IMR-90 (cell line): ENCODE measurements around the gene EFNA5. TPM values are rescaled to one million over a fixed set of nuclear protein-coding genes. Genes with fewer than 3 reads are reported as not detected.

ENCODE experiments used
- ATAC-seq: fragments of 200-7000 bp; cut with Tn5 transposase; 2 replicates; pipeline ENCODE4 v1.9.1; 2020; ENCODE audit warnings: low read depth, mild to moderate bottlenecking, moderate library complexity
- BruUV-seq: library from RNA; stranded (reverse); fragments of 400-500 nt; replicated peaks from 2 replicates; lab custom pipeline; 2021; lab: Mats Ljungman, UMichigan
- CTCF ChIA-PET: fragments of 300-600 bp; formaldehyde crosslinking; extraction: SDS; loops from one replicate; lab custom pipeline; 2021; ENCODE audit warnings: antibody characterized with exemption; lab: Yijun Ruan, JAX
- POLR2A ChIA-PET: fragments of 300-600 bp; sonication (Branson Sonifier 250); formaldehyde crosslinking; loops from one replicate; lab custom pipeline; 2022; ENCODE audit warnings: antibody characterized with exemption; ENCODE audit not compliant: unreplicated experiment; lab: Charles Lee
- DNase-seq: peaks from one replicate; pipeline ENCODE4 v3.0.0; 2013
- H2AFZ ChIP-seq: replicated peaks from 2 replicates; pipeline ENCODE3; 2013; ENCODE audit warnings: low read length, mild to moderate bottlenecking; ENCODE audit not compliant: poor library complexity
- H2AK5ac ChIP-seq: 2 replicates; pipeline ENCODE4 v1.6.1; 2013; ENCODE audit warnings: low read depth, low read length, inconsistent platforms
- H2AK9ac ChIP-seq: replicated peaks from 2 replicates; pipeline ENCODE3; 2013; ENCODE audit warnings: mild to moderate bottlenecking, low read depth, low read length, moderate library complexity; ENCODE audit not compliant: poor library complexity
- H2BK120ac ChIP-seq: 2 replicates; pipeline ENCODE4 v1.6.1; 2013; ENCODE audit warnings: low read depth, low read length, inconsistent platforms
- H2BK15ac ChIP-seq: 3 replicates; pipeline ENCODE4 v1.6.1; 2013; ENCODE audit warnings: low read depth, low read length, inconsistent platforms
- H2BK20ac ChIP-seq: 2 replicates; pipeline ENCODE4 v1.6.1; 2013; ENCODE audit warnings: low read depth, mild to moderate bottlenecking, inconsistent platforms, low read length, moderate library complexity
- H2BK5ac ChIP-seq: 2 replicates; pipeline ENCODE4 v1.6.1; 2013; ENCODE audit warnings: mild to moderate bottlenecking, low read depth, low read length, inconsistent platforms; ENCODE audit not compliant: poor library complexity, severe bottlenecking
- H3K14ac ChIP-seq: replicated peaks from 2 replicates; pipeline ENCODE4 v1.6.1; 2013; ENCODE audit warnings: low read depth, low read length, inconsistent platforms
- H3K18ac ChIP-seq: 2 replicates; pipeline ENCODE4 v1.6.1; 2013; ENCODE audit warnings: low read depth, low read length, control low read depth
- H3K23ac ChIP-seq: 2 replicates; pipeline ENCODE4 v1.6.1; 2013; ENCODE audit warnings: low read depth, low read length, inconsistent platforms
- H3K27ac ChIP-seq: 2 replicates; pipeline ENCODE4 v1.5.1; 2013; ENCODE audit warnings: mild to moderate bottlenecking, control low read depth, low read length; ENCODE audit not compliant: insufficient read depth
- H3K27me3 ChIP-seq: 2 replicates; pipeline ENCODE4 v1.6.1; 2013; ENCODE audit warnings: low read length; ENCODE audit not compliant: control insufficient read depth, insufficient read depth
- H3K36me3 ChIP-seq: 2 replicates; pipeline ENCODE4 v1.6.1; 2013; ENCODE audit warnings: low read length, mixed read lengths; ENCODE audit not compliant: control insufficient read depth, insufficient read depth
- H3K4ac ChIP-seq: 2 replicates; pipeline ENCODE4 v1.6.1; 2013; ENCODE audit warnings: low read depth, low read length, inconsistent platforms
- H3K4me1 ChIP-seq: 2 replicates; pipeline ENCODE4 v1.6.1; 2013; ENCODE audit warnings: low read length, mixed read lengths; ENCODE audit not compliant: control insufficient read depth, insufficient read depth
- H3K4me2 ChIP-seq: 2 replicates; pipeline ENCODE4 v1.6.1; 2013; ENCODE audit warnings: low read depth, mild to moderate bottlenecking, control low read depth, low read length, moderate library complexity
- H3K4me3 ChIP-seq: 2 replicates; pipeline ENCODE4 v1.5.1; 2013; ENCODE audit warnings: low read depth, mild to moderate bottlenecking, control low read depth, low read length, moderate library complexity; ENCODE audit not compliant: insufficient read depth
- H3K56ac ChIP-seq: 2 replicates; pipeline ENCODE4 v1.6.1; 2013; ENCODE audit warnings: low read length, inconsistent platforms; ENCODE audit not compliant: insufficient read depth; ENCODE audit errors: extremely low read depth
- H3K79me1 ChIP-seq, 2 experiments: 2 replicates each; pipeline ENCODE4 v1.6.1; 2013; ENCODE audit warnings: low read length in 2 of 2, inconsistent platforms in 1 of 2, low read depth in 1 of 2
- H3K9ac ChIP-seq: 2 replicates; pipeline ENCODE4 v1.6.1; 2013; ENCODE audit warnings: low read depth, low read length, control low read depth
- H3K9me1 ChIP-seq: 2 replicates; pipeline ENCODE4 v1.6.1; 2013; ENCODE audit warnings: low read length, inconsistent platforms; ENCODE audit not compliant: insufficient read depth
- H3K9me3 ChIP-seq: 2 replicates; pipeline ENCODE4 v1.6.1; 2013; ENCODE audit warnings: low read length; ENCODE audit not compliant: control insufficient read depth, insufficient read depth
- H4K20me1 ChIP-seq: 2 replicates; pipeline ENCODE4 v1.6.1; 2013; ENCODE audit warnings: low read length, inconsistent platforms; ENCODE audit not compliant: insufficient read depth
- H4K5ac ChIP-seq: 2 replicates; pipeline ENCODE4 v1.6.1; 2013; ENCODE audit warnings: mild to moderate bottlenecking, low read depth, low read length, control low read depth
- H4K8ac ChIP-seq, 2 experiments: 2 replicates each; pipeline ENCODE4 v1.6.1; 2013; ENCODE audit warnings: low read depth in 2 of 2, low read length in 2 of 2, control low read depth in 1 of 2, inconsistent platforms in 1 of 2
- H4K91ac ChIP-seq: 2 replicates; pipeline ENCODE4 v1.6.1; 2013; ENCODE audit warnings: low read depth, low read length, inconsistent platforms; ENCODE audit not compliant: insufficient read depth
- CEBPB ChIP-seq: IDR thresholded peaks from 2 replicates; pipeline ENCODE4 v1.6.1; 2012; ENCODE audit warnings: low read depth, low read length, improper control_type of control experiment
- ELK1 ChIP-seq: fragments of 150-350 bp; IDR thresholded peaks from 2 replicates; pipeline ENCODE4 v1.6.1; 2016; ENCODE audit warnings: low read depth, mild to moderate bottlenecking, low read length, moderate library complexity, borderline replicate concordance
- FOS ChIP-seq: fragments of 150-350 bp; IDR thresholded peaks from 2 replicates; pipeline ENCODE4 v1.6.1; 2016; ENCODE audit warnings: low read depth, low read length
- MAFK ChIP-seq: IDR thresholded peaks from 2 replicates; pipeline ENCODE4 v1.6.1; 2012; ENCODE audit warnings: low read depth, low read length, improper control_type of control experiment
- MAZ ChIP-seq: IDR thresholded peaks from 2 replicates; pipeline ENCODE4 v1.6.1; 2012; ENCODE audit warnings: low read depth, mild to moderate bottlenecking, low read length, improper control_type of control experiment, moderate library complexity, borderline replicate concordance
- MXI1 ChIP-seq: IDR thresholded peaks from 2 replicates; pipeline ENCODE4 v1.6.1; 2012; ENCODE audit warnings: low read depth, mild to moderate bottlenecking, low read length, moderate library complexity, borderline replicate concordance
- NFE2L2 ChIP-seq: fragments of 150-350 bp; IDR thresholded peaks from 2 replicates; pipeline ENCODE4 v1.6.1; 2016; ENCODE audit warnings: low read depth, mild to moderate bottlenecking, low read length
- RCOR1 ChIP-seq: IDR thresholded peaks from 2 replicates; pipeline ENCODE4 v1.6.1; 2012; ENCODE audit warnings: mild to moderate bottlenecking, low read length, improper control_type of control experiment; ENCODE audit not compliant: insufficient replicate concordance
- RFX5 ChIP-seq: IDR thresholded peaks from 2 replicates; pipeline ENCODE4 v1.8.0; 2012; ENCODE audit warnings: low read depth, mild to moderate bottlenecking, low read length, moderate library complexity
- SMC3 ChIP-seq: fragments of 150-350 bp; IDR thresholded peaks from 2 replicates; pipeline ENCODE4 v1.6.1; 2016; ENCODE audit warnings: low read depth, mild to moderate bottlenecking, antibody characterized with exemption, low read length, moderate library complexity
- USF2 ChIP-seq: fragments of 150-350 bp; IDR thresholded peaks from 2 replicates; pipeline ENCODE4 v1.6.1; 2017; ENCODE audit warnings: mild to moderate bottlenecking, antibody characterized with exemption, low read length, low read depth
- WGBS, 2 experiments: methylation state at CpG; one replicate each; pipeline versions ENCODE4 v1.1.5 to v1.1.7; 2013; ENCODE audit warnings: missing lambda C conversion rate in 2 of 2; ENCODE audit not compliant: insufficient read length in 1 of 2; ENCODE audit errors: extremely low coverage in 2 of 2; 5-methylcytosine and 5-hydroxymethylcytosine counted together
- dilution Hi-C: fragments of 300-500 bp; cut with HindIII; formaldehyde crosslinking; loops from one replicate; pipeline ENCODE4 v1.14.3; 2018; ENCODE audit warnings: low sequenced_read_pairs; ENCODE audit not compliant: unreplicated experiment
- in situ Hi-C: fragments of 300-500 bp; cut with MboI; formaldehyde crosslinking; loops from 3 replicates; pipeline ENCODE4 v1.14.3; 2019; ENCODE audit warnings: low sequenced_read_pairs, inconsistent platforms, mixed read lengths
- intact Hi-C: fragments of 100-400 bp; cut with micrococcal nuclease; formaldehyde crosslinking; loops from 2 replicates; pipeline ENCODE4 v1.10.0; 2022
- polyA plus RNA-seq, 3 experiments: library from polyadenylated mRNA; depleted of rRNA; stranded (reverse); fragments of >200 nt; gene quantifications; 2 replicates each; pipeline ENCODE4 v1.2.3, GENCODE V29; 2012; ENCODE audit warnings: low replicate concordance in 1 of 3
- total RNA-seq: library from RNA; depleted of rRNA; stranded (reverse); fragments of >200 nt; gene quantifications from 2 replicates; pipeline ENCODE4 v1.2.3, GENCODE V29; 2012

Gene EFNA5
- total and polyA plus RNA-seq, 2 of the 4 experiments (the other 2 are of a cell fraction) = 1.5 to 1.6 TPM

DNA sequence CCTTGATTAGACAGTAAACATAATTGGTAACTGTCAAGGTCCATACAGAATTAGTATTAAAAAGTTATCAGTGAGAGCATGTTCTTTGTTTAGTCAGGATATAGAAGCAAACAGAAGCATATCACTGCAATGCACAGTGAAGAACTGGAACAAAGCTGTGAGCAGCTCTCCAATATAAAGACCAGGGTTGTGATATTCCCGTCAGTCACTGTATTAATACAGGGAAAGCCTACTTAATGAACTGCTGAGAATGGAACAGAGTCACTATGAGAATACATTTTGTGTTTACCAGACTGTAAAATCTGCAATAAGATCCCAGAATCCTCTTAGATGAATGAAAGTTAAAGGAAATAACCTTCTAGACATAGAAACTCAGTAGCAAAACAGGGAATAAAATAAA is 58.2 kb downstream of the EFNA5 start:
- H3K4me2 ChIP-seq = no peak overlapping the region
- no peak overlapping the region for H2BK120ac ChIP-seq
- H3K27me3 ChIP-seq = no peaks in the 10 kb centered on the region; the same call in 1 of the 2 replicates
- no peak overlapping the region for H3K56ac ChIP-seq
- H3K4me1 ChIP-seq = no peaks in the 10 kb centered on the region
- H2AFZ ChIP-seq = no peak overlapping the region
- DNase-seq (no peak), ATAC-seq (no peak)
- in situ Hi-C loops (no loop called here), intact Hi-C loops (no loop called here), dilution Hi-C loops (no loop called here)
- H3K23ac ChIP-seq = no peak overlapping the region
- no peak overlapping the region for H2BK15ac ChIP-seq
- no peak overlapping the region for H2BK20ac ChIP-seq
- no peaks in the 10 kb centered on the region for H3K36me3 ChIP-seq
- no TSS peak for BruUV-seq
- H3K4ac ChIP-seq = no peak overlapping the region
- no peak overlapping the region for H4K91ac ChIP-seq
- no peak overlapping the region for H3K27ac ChIP-seq
- H4K5ac ChIP-seq = no peak overlapping the region
- WGBS, 2 experiments = no CpG with 5 or more reads among the region's 1 CpG
- TF ChIP-seq RFX5 (no peak), MAZ (no peak), USF2 (no peak), SMC3 (no peak), NFE2L2 (no peak), RCOR1 (no peak), MAFK (no peak), ELK1 (no peak), CEBPB (no peak), MXI1 (no peak), FOS (no peak)
- no peak overlapping the region for H2AK9ac ChIP-seq
- no peak overlapping the region for H3K14ac ChIP-seq
- no peak overlapping the region for H4K8ac ChIP-seq
- no peak overlapping the region for H3K4me3 ChIP-seq
- H2BK5ac ChIP-seq = no peak overlapping the region
- POLR2A ChIA-PET = no interaction called here
- no peak overlapping the region for H3K9ac ChIP-seq
- no peak overlapping the region for H2AK5ac ChIP-seq
- H3K9me3 ChIP-seq = no peaks in the 10 kb centered on the region
- no peaks in the 10 kb centered on the region for H4K20me1 ChIP-seq
- H3K79me1 ChIP-seq = no peaks in the 10 kb centered on the region
- CTCF ChIA-PET = no interaction called here
- H3K9me1 ChIP-seq = no peaks in the 10 kb centered on the region
- H3K18ac ChIP-seq = no peak overlapping the region
